Measurements from ENCODE around the gene AGAP1. TPM values are rescaled to one million over a fixed set of nuclear protein-coding genes. Genes with fewer than 3 reads are reported as not detected.

AGAP1 gene
- total RNA-seq, 4 donors from 2014 or later, result 5.3 to 30.6 (median 19.2) TPM

- no peaks in the 10 kb centered on the region for H3K36me3 ChIP-seq
- TF ChIP-seq CTCF (IDR thresholded peaks at IDR 0.05) (no peak), POLR2A (IDR thresholded peaks at IDR 0.05) (no peak)
- DNase-seq, result no peak
- H3K4me1 ChIP-seq, result no peaks in the 10 kb centered on the region
- no peaks in the 10 kb centered on the region for H3K9me3 ChIP-seq
- no peak overlapping the region for H3K27ac ChIP-seq
- H3K27me3 ChIP-seq, result no peaks in the 10 kb centered on the region
- H3K4me3 ChIP-seq, result no peak overlapping the region
- intact Hi-C loops (cut with DNase I; ENCODE audit: low total_unique reads), result no loop called here
Observed at GRCh38 chr2:235690809-235691450, 197.1 kb downstream of the AGAP1 start.

GRCh38 chr2:235692076-235692475 is 198.2 kb downstream of the AGAP1 start:
- H3K36me3 ChIP-seq, result no peaks in the 10 kb centered on the region
- H3K27me3 ChIP-seq, result no peaks in the 10 kb centered on the region
- H3K4me1 ChIP-seq, result no peaks in the 10 kb centered on the region
- no peak overlapping the region for H3K27ac ChIP-seq
- DNase-seq, result no peak
- TF ChIP-seq POLR2A (IDR thresholded peaks at IDR 0.05) (no peak), CTCF (IDR thresholded peaks at IDR 0.05) (no peak)
- no peak overlapping the region for H3K4me3 ChIP-seq
- H3K9me3 ChIP-seq, result no peaks in the 10 kb centered on the region
- intact Hi-C loops (cut with DNase I; ENCODE audit: low total_unique reads), result no loop called here

GRCh38 chr2:235692671-235693171 is 198.9 kb downstream of the AGAP1 start:
- no peaks in the 10 kb centered on the region for H3K4me1 ChIP-seq
- intact Hi-C loops (cut with DNase I; ENCODE audit: low total_unique reads), result no loop called here
- DNase-seq, result no peak

GRCh38 chr2:235693279-235693678 is 199.4 kb downstream of the AGAP1 start:
- H3K4me1 ChIP-seq, result no peaks in the 10 kb centered on the region
- H3K27ac ChIP-seq, result no peak overlapping the region
- TF ChIP-seq CTCF (IDR thresholded peaks at IDR 0.05) (no peak), POLR2A (IDR thresholded peaks at IDR 0.05) (no peak)
- intact Hi-C loops (cut with DNase I; ENCODE audit: low total_unique reads), result no loop called here
- no peak overlapping the region for H3K4me3 ChIP-seq
- H3K27me3 ChIP-seq, result no peaks in the 10 kb centered on the region
- no peak for DNase-seq
- H3K9me3 ChIP-seq, result no peaks in the 10 kb centered on the region
- H3K36me3 ChIP-seq, result no peaks in the 10 kb centered on the region

More at GRCh38 chr2:235692671-235693171, 198.9 kb downstream of the AGAP1 start:
- no peak overlapping the region for H3K4me3 ChIP-seq
- no peaks in the 10 kb centered on the region for H3K36me3 ChIP-seq
- no peak for TF ChIP-seq POLR2A (IDR thresholded peaks at IDR 0.05)
- no peak for TF ChIP-seq CTCF (IDR thresholded peaks at IDR 0.05)
- no peaks in the 10 kb centered on the region for H3K27me3 ChIP-seq
- no peak overlapping the region for H3K27ac ChIP-seq
- no peaks in the 10 kb centered on the region for H3K9me3 ChIP-seq

- Histone ChIP-seq H3K4me1 (no peaks in the 10 kb centered on the region), H3K4me3 (no peak overlapping the region), H3K27ac (no peak overlapping the region), H3K36me3 (no peaks in the 10 kb centered on the region), H3K27me3 (no peaks in the 10 kb centered on the region), H3K9me3 (no peaks in the 10 kb centered on the region)
- TF ChIP-seq CTCF (IDR thresholded peaks at IDR 0.05) (no peak), POLR2A (IDR thresholded peaks at IDR 0.05) (no peak)
- no peak for DNase-seq
- intact Hi-C loops (cut with DNase I; ENCODE audit: low total_unique reads), result no loop called here
Observed at GRCh38 chr2:235694721-235695601, 201.1 kb downstream of the AGAP1 start.

Measured in uterus (tissue), 4 donors.